DOHH2 (cell line): ENCODE data around the gene LIMS3.
"Not testable (repeated sequence)": the region's sequence is repeated elsewhere in the genome, so short reads cannot be mapped to it uniquely, and the experiment has no call there.

ENCODE experiments used
- CTCF ChIP-seq: fragments of 200-600 bp; sonication (generic); IDR thresholded peaks from one replicate; pipeline ENCODE4 v1.5.1; 2014; ENCODE audit warnings: antibody characterized with exemption, mild to moderate bottlenecking, low read depth, low read length; ENCODE audit not compliant: poor library complexity, severe bottlenecking
- EZH2phosphoT487 ChIP-seq: fragments of 200-600 bp; sonication (generic); IDR thresholded peaks from 2 replicates; pipeline ENCODE4 v1.6.1; 2017; ENCODE audit warnings: borderline replicate concordance, mild to moderate bottlenecking, antibody characterized with exemption, low read length, moderate library complexity, mixed read lengths

- TF ChIP-seq CTCF, EZH2phosphoT487: not testable (repeated sequence)
Observed at GRCh38 chr2:109947262-109947958, 48.9 kb downstream of the LIMS3 start.
